NCI-H2081 (cell line): Measurements from ENCODE around the gene CDH22.

ENCODE experiments used
- DNase-seq, 2 experiments: peaks; one replicate each; lab custom pipeline; 2025; lab: John Stamatoyannopoulos, UW

CDH22 gene

DNA sequence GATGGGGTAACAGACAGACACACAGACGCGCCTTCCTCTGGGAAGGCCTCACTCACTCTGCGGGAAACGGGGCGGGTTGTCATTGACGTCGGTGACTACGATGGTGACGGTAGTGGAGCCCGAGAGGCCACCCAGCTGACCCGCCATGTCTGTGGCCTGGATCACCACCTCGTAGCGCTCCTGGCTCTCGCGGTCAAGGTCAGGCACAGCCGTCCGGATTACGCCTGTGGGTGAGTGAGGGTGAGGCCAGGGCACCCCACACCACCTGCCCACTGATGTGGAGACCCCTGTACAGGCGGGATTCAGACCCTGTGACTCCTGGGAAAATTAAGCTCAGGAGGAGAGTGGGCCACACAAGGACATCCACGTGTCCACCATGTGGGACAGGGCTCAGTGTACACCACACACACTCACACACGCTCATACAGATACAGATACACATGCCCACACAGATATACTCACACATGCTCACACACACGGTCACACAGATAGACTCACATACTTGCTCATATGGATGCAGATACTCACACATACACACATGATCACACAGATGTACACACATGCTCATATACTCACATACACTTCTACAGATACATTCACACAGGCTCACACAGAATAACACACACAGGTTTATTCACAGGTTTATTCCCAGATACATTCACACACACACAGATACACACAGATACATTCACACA is 91.4 kb downstream of the CDH22 start:
- DNase-seq, result no peak

DNA sequence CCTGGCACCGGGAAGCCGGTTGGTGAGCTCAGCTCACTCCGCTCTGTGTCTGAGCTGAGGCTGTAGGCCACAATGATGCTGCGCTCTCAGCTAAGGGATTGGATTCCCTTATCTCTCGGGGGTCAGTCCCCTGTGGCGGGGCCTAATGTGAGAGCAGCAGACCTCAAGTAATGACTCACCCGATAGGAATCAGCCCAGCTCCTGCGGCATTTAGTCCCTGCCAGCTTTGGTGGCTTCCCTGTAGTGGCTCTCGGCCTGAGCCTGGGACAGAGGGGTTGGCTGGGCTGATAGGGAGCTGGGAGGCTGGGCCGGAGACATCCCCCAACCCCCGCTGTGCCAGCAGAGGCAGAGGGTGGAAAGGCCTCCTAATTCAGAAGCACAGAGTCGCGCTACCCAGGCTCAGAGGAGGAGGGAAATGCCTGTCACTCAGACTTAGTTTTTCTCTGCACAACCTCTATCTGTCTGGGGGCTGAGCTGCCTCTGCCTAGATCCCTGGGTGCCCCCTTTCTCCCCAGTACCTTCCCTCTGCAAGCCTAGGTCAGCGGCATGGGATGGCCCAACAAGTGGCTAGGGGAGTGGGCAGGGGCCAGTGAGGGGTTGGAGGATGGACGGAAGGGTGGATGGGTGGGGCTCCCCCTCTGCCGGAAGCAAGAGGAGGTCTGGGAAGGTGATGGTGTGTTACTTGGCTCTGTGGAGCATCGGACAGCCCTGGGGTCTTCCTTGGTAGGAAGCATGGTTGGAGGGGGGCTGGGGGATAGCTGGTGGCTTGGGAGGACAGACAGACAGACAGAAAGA is 92.2 kb downstream of the CDH22 start:
- DNase-seq, result no peak

DNA sequence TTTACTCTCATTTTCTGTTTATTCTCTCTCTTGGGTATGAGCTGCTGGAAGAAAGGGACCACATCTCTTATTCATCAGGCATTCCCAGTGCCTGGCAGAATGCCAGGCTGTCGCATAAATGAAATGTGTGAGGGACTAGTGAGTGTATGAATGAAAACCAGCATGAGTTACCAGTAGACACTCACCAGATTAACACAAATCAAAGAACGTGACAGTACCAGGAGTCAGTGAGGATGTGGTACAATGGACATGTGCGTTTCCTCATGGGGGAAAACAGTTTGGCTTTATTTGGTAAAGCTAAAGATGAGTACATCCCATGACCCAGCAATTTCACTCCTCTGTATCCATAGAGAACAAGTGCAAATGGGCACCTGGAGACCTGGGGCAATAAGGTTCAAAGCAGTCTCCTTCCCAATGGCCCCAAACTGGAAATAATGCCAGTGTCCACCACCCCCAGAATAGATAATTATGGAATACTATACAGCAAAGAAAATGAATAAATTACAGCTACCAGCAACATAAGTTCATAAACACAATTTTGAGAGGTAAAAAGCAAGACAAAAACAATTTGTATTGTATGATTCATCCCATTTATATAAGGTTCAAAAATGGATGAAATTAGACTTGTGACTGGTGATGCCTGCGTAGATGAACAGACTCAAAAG is 93.3 kb downstream of the CDH22 start:
- peak in 1 of 2 experiments; percentile 36 for DNase-seq

DNA sequence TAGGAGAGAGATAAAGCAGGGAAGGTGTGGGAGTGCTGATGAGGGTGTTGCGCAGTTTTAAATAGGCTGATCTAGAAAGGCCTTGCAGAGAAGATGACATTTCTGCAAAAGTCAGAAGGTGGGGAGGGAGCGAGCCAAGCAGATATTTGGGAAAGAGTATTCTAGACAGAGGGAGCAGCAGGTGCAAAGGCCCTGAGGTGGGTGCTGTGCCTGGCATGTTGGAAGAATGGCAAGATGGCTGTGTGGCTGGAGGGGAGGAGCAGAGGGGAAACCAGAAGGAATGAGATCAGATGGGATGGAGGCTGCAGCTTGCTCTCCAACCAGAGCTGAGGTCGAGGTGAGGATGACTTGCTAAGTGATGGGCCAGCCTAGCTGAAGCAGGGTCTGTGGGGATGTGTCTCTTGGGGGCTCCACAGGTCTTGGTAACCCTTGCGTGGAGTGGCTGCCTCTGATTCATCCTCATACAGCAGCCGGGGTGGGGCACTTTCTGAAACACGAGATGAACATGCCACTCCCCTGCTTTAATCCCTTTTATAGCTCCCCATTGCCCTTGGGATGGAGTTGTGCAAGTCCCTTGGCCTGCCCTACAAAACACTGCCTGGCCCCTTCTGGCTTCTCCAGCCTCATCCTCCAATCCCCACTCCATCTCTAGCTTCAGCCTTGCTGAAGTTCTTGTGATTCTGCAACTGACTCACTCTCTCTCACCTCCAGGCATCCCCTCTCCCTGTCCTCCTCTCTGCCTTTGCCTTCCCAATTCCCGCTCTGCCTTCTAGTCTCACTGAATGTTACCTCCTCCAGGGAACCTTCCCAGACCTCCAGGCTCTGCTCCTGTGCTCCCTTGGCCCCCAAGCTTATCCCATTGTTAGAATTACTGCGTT is 94.1 kb downstream of the CDH22 start:
- DNase-seq, result no peak

DNA sequence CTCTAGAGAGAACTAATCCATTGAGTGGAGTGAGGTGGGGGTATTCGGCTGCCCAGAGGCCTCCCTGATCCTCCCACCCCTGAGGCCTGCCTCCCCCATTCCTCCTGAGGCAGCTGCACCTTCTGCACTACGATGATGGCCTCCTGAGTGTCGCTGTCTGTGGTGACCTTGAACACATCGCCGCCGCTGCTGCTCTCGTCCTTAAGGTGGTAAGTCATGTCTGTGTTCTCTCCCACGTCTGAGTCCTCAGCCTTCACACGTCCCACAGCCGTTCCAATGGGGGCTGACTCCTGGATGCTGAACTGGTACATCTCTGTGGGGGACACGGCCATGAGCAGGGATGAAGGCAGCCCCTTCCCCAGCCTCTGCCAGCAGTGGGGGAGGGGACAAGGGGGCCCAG is 95.4 kb downstream of the CDH22 start:
- DNase-seq, result no peak

DNA sequence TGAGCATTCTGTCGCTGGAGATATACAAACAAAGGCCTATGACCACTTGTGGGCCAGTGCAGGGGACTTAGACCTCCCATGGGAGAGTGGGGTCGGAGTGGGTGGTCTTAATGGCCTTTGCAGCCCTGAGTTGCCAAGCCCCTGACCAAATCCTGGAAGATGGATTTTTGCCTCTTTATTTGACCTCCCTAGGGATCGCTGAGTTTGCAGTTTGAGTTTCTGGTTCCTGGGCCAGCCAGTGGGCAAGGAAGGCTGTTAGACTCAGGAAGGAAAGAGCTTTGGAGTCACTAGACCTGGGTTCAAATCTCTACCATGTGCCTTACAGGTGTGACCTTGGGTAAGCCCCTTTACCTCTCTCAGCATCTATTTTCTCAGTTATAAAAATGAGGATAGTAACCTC is 96.0 kb downstream of the CDH22 start:
- DNase-seq, result no peak

DNA sequence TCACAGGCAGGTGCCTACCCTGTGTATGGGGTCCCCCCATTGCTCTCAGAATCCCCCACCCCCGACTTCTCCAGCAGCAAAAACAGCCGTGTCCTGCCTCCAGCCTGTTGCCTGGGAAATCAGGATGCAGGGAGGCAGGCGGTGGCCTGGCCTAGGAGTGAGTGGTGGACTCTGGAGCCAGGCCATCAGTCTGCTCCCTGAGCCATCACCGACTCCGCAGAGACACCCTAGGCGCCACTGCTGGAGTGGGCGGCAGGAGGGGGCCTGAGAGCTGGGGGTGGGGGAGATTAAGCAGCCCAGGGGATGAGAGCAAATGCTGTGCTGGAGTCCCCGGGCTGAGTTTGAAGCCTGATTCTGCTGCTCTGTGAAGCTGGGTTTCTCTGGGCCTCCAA is 97.0 kb downstream of the CDH22 start:
- no peak for DNase-seq

DNA sequence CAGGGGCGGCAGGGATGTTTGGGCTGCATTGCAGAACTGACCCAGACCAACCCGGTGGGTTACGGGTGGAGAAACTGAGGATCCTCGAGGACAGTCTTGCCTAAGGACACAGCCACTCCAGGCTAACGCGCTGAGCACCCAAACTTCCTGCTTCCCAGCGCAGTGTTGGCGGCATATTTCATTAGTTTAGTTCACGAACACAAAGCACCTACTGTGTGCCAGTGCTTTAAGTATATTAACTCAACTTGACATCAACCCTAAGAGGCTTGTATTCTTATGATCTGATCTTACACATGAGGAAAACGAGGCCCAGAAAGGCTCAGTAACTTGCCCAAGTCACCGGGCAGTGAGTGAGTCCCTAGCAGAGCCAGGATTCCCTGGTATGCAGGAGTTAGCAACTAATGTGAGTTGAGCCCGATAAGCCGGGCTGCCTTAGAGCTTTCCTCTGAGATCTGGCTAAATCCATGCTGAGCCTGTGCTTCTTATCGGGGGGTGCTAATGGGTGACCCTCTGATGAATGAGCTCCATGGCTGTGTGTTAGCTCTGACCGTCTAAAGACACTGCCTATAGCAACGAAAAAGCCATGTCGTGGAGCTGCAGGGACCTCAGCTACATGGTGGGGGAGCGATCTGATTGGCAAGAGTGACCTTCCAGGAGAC is 97.5 kb downstream of the CDH22 start:
- no peak for DNase-seq

DNA sequence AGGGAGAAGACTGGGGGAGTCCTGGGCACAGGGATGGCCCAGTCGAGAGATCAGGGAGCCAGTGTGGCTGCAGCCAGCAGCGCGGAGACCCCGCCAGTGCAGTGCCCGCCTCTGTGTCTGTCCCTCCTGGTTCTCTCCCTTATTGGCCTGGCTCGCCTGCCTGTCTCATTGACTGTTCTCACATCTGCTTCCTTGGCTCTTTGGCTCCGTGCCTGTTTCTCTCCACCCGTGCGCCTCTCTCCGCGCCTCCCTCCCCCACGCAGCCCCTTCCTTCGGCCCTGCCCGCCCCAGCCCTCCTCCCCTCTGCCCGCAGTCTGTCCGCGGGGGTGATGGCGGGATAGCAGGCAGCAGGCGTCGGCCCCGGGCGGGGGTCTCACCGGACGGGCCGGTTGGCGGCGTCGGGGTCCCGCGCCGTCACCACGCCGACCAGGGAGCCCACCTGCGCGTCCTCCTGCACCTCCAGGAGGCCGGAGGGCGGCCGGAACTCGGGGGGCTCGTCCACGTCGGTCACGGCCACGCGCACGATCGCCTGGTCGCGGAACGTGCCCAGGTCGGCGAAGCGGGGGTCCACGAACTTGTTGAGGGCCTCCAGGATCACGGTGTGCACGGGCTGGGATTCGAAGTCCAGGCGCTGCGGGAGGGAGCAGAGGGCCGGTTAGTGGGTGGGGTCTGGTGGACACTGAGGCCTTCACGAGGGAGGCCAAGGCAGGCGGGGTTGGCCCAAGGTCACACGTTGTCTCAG is 98.2 kb downstream of the CDH22 start:
- no peak for DNase-seq

DNA sequence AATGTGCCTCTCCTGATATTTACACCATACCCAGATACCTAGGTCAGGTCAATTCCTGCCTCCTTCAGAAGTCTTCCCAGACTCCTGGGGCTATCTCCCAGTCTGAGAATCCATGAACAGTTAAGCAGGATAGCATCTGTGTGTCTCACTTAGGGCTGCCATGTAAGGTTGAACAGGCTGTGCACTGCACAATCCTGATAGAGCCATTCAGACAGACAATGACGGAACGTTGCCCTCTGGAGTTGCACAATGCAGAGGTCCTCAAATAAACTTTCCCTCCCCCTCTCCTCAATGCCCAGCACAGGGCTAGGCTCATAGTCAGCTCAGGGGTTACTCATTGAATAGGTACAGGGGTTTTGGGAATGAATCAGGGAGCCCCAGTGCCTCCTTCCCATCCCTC is 100.5 kb downstream of the CDH22 start:
- no peak for DNase-seq

DNA sequence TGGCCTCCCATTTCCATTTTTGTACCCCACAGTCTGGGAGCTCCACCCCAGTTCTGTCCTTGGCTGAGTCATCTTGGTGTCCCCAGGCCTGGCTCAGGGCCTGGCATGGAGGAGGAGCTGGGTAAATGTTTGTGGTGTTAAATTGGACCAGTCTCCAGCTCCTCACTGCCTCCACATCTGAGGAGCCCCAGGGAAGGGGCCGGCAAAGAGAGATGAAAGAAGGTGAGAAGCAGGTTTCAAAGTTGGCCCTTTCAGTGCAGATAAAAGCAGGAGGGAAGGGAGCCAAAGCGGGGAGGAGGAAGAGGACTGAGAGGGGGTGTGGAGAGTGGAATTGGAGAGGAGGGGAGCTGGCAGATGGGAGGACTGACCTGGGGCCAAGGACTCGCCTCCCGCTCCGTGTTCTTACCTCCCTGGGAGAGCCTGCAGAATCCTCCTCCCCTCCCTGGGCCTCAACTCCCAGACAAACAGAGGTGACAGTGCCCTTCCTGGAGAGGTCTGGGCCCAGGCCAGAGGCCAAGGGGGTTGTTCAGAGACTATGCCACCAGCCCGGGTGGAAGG is 101.2 kb downstream of the CDH22 start:
- no peak for DNase-seq

DNA sequence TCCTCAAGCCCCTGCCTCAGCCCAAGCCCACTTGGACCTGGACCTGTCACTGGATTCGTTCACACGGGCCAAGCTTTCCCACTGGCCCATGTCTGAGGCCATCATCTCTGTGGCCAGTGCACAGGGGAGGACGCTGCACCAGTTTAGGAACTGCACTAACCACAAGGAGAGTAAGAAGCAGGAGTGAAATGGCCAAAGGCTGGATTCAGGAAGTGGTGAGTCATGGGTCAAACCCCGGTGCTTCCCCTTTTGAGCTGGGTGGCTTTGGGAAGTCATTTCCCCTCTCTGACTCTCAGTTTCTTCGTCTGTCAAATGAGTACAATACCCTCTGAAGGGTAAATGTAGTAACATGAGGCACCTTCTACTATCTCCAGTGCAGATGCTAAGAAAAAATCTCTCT is 102.3 kb downstream of the CDH22 start:
- no peak for DNase-seq

DNA sequence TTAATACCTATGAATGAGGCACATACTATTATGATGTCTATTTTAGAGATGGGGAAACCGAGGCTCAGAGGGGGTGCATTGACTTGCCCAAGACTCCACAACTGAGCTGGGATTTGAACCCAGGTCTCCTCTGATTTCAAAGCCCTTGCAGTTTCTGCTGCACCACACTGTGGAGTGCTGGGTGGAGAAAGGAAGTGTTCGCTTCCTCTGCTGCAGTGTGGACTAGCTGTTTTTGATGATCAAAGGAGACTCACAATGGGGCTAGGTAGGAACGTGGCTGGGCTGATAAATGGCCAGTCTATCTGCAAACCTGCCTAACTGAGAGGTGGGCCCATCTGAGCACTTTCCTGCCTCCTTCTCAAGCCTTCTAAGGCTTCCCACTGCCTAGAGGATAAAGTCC is 102.9 kb downstream of the CDH22 start:
- no peak for DNase-seq

DNA sequence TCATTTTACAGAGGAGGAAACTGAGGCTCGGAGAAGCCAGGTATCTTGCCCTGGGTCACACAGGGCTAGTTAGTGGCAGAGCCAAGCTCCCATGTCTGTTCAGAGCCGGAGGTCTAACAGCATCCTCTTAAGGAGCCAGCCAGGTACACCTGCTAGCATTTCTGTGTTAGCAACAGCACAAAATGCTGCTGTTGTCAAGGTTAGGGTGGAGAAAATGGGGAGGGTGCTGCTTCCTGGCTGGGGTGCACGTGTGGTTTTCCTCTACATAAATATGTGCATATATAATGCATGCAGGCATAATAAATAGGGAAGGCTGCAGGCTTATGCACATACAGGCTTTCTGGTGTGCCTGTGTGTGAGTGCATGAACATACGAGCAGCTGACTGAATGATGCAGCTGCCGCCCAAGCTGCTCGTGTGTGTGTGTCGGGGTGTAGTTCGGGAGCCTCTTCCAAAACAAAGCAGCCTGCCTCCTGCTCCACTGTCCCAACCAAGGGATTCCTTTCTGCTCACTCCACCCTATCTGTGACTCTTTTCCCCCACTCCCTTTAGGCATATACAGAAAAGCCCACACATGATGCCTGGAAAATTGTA is 103.6 kb downstream of the CDH22 start:
- no peak for DNase-seq

DNA sequence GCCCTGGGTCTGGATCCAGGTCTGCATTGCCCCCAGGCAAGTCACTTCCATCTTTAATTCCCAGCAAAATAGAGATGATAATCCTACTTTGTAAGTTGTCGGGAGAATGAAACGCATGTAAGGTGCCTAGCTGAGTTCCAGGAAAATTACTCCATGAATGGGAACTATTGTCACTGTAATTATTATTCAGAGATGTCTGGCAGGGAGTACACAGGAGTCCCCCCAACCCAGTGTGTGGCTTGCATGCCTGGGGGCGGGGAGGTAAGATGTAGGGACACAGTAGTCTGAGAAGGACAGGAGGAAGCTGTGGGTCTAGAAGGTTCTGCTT is 104.8 kb downstream of the CDH22 start:
- no peak for DNase-seq

DNA sequence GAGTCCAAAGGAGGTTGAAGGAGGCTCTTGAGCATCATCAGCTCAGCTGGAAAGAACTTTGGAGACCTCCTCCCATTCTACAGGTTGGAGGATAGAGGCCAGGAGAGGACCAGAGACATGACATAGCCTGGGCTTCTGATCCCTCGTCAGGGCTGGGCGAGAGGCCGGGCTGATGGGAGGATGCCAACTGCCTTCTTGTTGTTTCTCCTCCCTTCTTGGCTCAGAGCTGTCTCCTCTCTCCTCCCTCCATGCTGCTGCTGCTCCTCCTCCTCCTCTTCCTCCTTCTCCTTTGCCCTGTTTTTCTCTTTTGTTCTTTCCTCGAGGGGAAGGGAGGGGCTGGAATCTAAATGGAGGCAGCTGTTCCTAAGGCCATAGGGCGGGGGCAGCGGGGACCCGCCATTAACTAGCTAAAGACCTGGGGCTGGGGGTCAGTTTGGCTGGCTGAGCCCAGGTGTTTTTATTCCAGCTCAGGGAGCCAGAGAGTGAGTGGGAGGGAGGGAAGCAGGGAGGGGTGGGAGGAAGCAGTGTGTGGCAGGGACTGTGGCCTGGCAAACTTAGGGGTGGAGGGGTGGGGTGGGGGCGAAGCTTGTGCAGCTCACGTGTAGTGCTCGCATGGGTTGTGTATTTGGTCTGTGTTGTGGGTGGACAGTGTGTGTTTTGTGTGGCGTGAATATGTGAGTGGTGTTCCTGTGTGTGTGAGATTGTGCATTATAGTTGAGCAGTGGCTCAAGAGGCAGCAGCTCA is 105.4 kb downstream of the CDH22 start:
- peak in 1 of 2 experiments; percentile 26 for DNase-seq

DNA sequence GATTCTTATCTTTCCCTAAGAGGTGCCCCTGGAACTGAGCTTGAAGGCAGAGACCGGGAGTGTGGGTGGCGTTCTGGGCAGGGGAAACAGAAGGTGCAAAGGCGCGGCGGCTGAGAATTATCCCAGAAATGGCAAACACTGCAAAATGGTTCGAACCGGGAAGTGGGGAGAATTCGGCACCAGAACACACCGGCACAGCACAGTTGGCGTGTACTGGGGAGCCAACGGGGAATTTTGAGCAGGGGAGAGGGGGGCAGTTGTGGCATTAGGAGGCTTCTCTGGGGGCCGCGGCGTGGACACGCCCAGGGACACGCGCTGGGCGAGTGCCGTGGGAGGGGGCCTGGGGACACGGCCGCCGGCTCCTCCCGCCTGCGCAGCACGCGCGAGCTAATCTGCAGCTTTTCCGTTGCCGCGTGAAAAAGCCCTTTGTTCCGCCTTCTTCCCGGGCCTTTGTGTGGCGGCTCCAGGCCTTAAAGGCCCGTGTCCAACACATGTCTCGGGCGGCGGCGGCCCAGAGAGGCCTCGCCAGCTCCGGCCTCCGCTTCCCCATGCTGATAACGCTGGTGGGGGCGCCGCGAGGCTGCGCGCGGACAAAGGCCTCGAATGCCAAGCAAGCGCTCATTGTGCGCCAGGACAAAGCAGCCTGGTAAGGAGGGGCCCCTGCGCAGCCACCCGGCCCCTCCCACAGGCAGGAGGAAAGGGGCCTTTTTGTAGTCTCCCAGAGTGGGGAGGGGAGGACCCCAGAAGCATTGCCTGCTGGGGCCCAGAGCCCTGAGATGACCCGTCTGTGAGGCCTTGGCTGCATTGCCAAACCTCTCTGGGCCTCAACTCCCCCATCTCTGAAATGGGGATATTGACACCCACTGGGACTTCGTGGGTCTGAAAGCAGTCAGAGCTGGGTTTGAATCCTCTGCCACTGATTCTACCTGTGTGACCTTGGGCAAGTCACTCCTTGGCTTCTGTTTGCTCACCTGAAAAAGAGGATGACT is 107.4 kb downstream of the CDH22 start:
- DNase-seq, result no peak

DNA sequence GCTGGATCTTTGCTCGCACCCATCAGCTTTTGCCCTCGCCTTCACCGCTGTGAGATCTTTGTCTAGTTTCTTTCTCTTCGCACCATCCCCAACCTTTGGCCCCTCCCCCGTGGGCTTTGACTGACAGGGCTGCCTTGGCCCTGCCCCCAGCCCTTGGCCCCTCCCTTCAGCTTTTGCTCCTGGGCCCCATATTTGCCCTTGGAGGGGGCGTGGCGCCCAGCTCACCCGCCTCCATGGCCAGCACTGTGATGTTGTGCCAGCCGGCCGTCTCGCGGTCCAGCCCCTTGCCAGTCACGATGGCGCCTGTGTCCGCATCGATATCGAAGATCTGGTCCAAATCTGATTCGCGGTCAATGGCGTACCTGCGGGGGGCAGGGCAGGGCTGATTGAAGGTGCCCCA is 109.1 kb downstream of the CDH22 start:
- DNase-seq, result no peak
